ENCODE data around the gene CYGB. TPM values are rescaled to one million over a fixed set of nuclear protein-coding genes. Genes with fewer than 3 reads are reported as not detected.
"Not testable (repeated sequence)": the region's sequence is repeated elsewhere in the genome, so short reads cannot be mapped to it uniquely, and the experiment has no call there.

The CYGB gene
- total and polyA plus RNA-seq, 9 of the 15 experiments (the other 6 are each of a cell fraction or from before 2014, with no cell fraction given) = 0.08 to 0.95 (median 0.18) TPM; not detected in 5

DNA sequence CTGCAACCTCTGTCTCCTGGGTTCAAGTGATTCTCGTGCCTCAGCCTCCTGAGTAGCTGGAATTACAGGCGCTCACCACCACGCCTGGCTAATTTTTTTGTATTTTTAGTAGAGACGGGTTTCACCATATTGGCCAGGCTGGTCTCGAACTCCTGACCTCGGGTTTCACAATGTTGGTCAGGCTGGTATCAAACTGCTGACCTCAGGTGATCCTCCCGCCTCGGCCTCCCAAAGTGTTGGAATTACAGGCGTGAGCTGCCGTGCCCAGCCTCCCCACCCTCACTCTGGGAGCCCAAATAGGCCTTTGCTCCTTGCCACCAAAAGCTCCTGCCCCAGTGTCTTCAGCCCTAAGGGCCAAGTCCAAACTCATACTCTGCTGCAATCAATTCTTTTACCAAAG is 15.8 kb downstream of the CYGB start:
- DNase-seq (ENCODE audit: extremely low read depth in 1 of 4, low spot score in 3 of 4); H3K79me2 ChIP-seq (ENCODE audit: control insufficient read depth, insufficient read depth, low read length); H3K27me3 ChIP-seq (ENCODE audit: control insufficient read depth in 2 of 2, insufficient read depth in 2 of 2, low read length in 2 of 2); H3K9me1 ChIP-seq (ENCODE audit: control insufficient read depth, insufficient read depth, low read length); BruUV-seq (replicated peaks); ATAC-seq; H3K4me3 ChIP-seq; H3K27ac ChIP-seq (ENCODE audit: extremely low read depth, low read depth, low read length); H3K4me2 ChIP-seq (ENCODE audit: insufficient read depth, low read length); H4K20me1 ChIP-seq (replicated peaks; ENCODE audit: control insufficient read depth, insufficient read depth, low read length); H3K9me3 ChIP-seq (replicated peaks; ENCODE audit: control insufficient read depth, insufficient read depth, low read depth, low read length); H3K9ac ChIP-seq (ENCODE audit: insufficient read depth in 1 of 2, low read depth in 2 of 2, low read length in 2 of 2); H2AFZ ChIP-seq (ENCODE audit: low read depth, low read length); FAIRE-seq; H3K36me3 ChIP-seq (ENCODE audit: control insufficient read depth, insufficient read depth, low read length): not testable (repeated sequence)
- intact Hi-C loops (cut with micrococcal nuclease) (loop anchor here (2.0 kb wide), 1 partner anchor 159 kb away; no protein-coding TSS in a partner anchor), in situ Hi-C loops (cut with MboI) (loop anchor here (5.0 kb wide), 2 partner anchors 101 to 161 kb away; no protein-coding TSS in a partner anchor)
- POLR2A ChIA-PET = interaction anchor here (1.0 to 1.4 kb wide), 3 partner anchors 8 to 195 kb away, joined by 5 to 7 read pairs (median 5); no protein-coding TSS in a partner anchor
- H3K4me1 ChIP-seq (replicated peaks in 1 of 2; ENCODE audit: control insufficient read depth in 2 of 2, insufficient read depth in 2 of 2, low read length in 2 of 2) = peaks cover 2 to 18% of the 10 kb centered on the region in 2 experiments; a peak in 4 of 5 replicates
- WGBS (ENCODE audit: insufficient coverage, low coverage, missing lambda C conversion rate) = 56% methylated on average over 10 of the region's 10 CpGs
- 0 out of 2 replicates have a peak, but pooled peaks have one; percentile 9 for TF ChIP-seq CEBPB (tag; IDR thresholded peaks at IDR 0.05)
- CTCF ChIA-PET (ENCODE audit: low intra/inter-chr PET ratio) = interaction anchor here (2.4 kb wide), 2 partner anchors 26 to 159 kb away, joined by 16 to 24 read pairs; no protein-coding TSS in a partner anchor

DNA sequence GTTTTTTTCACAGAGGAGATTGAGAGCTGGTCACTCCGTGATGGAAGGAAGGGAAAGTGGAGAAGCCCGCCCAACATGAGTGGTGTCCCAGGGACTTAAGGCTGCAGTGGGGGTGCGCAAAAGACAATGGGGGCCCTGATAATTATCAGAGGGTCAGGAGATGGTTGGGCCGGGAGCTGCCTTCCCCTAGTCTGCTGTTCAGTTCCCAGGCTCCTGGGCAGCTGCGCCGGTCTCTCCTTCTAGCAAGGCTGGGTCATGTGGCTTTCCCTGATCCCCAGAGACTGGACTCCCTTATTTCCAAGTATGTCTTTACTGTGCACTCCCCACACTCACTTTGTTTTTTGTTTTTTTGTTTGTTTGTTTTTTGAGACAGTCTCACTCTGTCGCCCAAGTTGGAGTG is 16.2 kb downstream of the CYGB start:
- Histone ChIP-seq H2AFZ (ENCODE audit: low read depth, low read length) (no peak overlapping the region), H3K9me3 (replicated peaks; ENCODE audit: control insufficient read depth, insufficient read depth, low read depth, low read length) (no peaks in the 10 kb centered on the region), H3K4me2 (ENCODE audit: insufficient read depth, low read length) (no peak overlapping the region), H3K4me3 (no peak overlapping the region), H3K9ac (ENCODE audit: insufficient read depth in 1 of 2, low read depth in 2 of 2, low read length in 2 of 2) (no peak overlapping the region), H4K20me1 (replicated peaks; ENCODE audit: control insufficient read depth, insufficient read depth, low read length) (no peaks in the 10 kb centered on the region), H3K36me3 (ENCODE audit: control insufficient read depth, insufficient read depth, low read length) (no peaks in the 10 kb centered on the region), H3K79me2 (ENCODE audit: control insufficient read depth, insufficient read depth, low read length) (no peaks in the 10 kb centered on the region), H3K27ac (ENCODE audit: extremely low read depth, low read depth, low read length) (no peak overlapping the region), H3K27me3 (ENCODE audit: control insufficient read depth in 2 of 2, insufficient read depth in 2 of 2, low read length in 2 of 2) (no peaks in the 10 kb centered on the region), H3K9me1 (ENCODE audit: control insufficient read depth, insufficient read depth, low read length) (no peaks in the 10 kb centered on the region), H3K4me1 (replicated peaks in 1 of 2; ENCODE audit: control insufficient read depth in 2 of 2, insufficient read depth in 2 of 2, low read length in 2 of 2) (peaks cover 2 to 18% of the 10 kb centered on the region in 2 experiments; a peak in 4 of 5 replicates)
- BruUV-seq (replicated peaks) = no TSS peak
- POLR2A ChIA-PET = interaction anchor here (1.0 to 1.4 kb wide), 6 partner anchors 9 to 195 kb away, joined by 3 to 7 read pairs (median 4); no protein-coding TSS in a partner anchor
- TF ChIP-seq FOXK1 (CRISPR knock-in tag; IDR thresholded peaks at IDR 0.05; ENCODE audit: borderline replicate concordance) = no peak
- TF ChIP-seq ZNF23 (CRISPR knock-in tag; IDR thresholded peaks at IDR 0.05) = no peak
- no peak for TF ChIP-seq GATAD2A (IDR thresholded peaks at IDR 0.05)
- no peak for TF ChIP-seq HNRNPUL1 (IDR thresholded peaks at IDR 0.05; ENCODE audit: low read length)
- no peak for TF ChIP-seq CBFA2T2 (conservative IDR thresholded peaks at IDR 0.05)
- TF ChIP-seq MXD1 (CRISPR knock-in tag; IDR thresholded peaks at IDR 0.05; ENCODE audit: borderline replicate concordance, poor library complexity, severe bottlenecking) = no peak
- no peak for TF ChIP-seq TEAD2 (tag; IDR thresholded peaks at IDR 0.05)
- FAIRE-seq = no peak
- in situ Hi-C loops (cut with MboI) (loop anchor here (5.0 kb wide), 2 partner anchors 101 to 161 kb away; no protein-coding TSS in a partner anchor), intact Hi-C loops (cut with micrococcal nuclease) (no loop called here)
- DNase-seq (ENCODE audit: extremely low read depth in 1 of 4, low spot score in 3 of 4) = no peak
- 64% methylated on average over 7 of the region's 7 CpGs for WGBS (ENCODE audit: insufficient coverage, low coverage, missing lambda C conversion rate)
- no peak for ATAC-seq
- CTCF ChIA-PET (ENCODE audit: low intra/inter-chr PET ratio) = interaction anchor here (0.7 kb wide), 1 partner anchor 103 kb away, joined by 3 read pairs; no protein-coding TSS in a partner anchor

Data from K562 (cell line).